ENCODE results near the gene ARSI.

GRCh38 chr5:150299571-150300327 is 3.0 kb downstream of the ARSI start:
- TF ChIP-seq CTCF (conservative IDR thresholded peaks at IDR 0.05) = no peak
- TF ChIP-seq ZFX (IDR thresholded peaks at IDR 0.05) = no peak
